Measurements from ENCODE around the gene SOCS6. TPM values are rescaled to one million over a fixed set of nuclear protein-coding genes. Genes with fewer than 3 reads are reported as not detected.
A peak's percentile ranks its signal among the peaks of the same experiment; 100 is the strongest.

The SOCS6 gene
- total and polyA plus RNA-seq, 2 experiments from 2014 or later, result 4.4 to 13.3 TPM

GRCh38 chr18:70289351-70290312 lies 787 bp downstream of the SOCS6 start:
- H3K4me3 Mint-ChIP-seq, result peak overlapping the region; percentile 90

More at GRCh38 chr18:70289351-70290312, 787 bp downstream of the SOCS6 start:
- TF ChIP-seq EZH2 (IDR thresholded peaks at IDR 0.05; ENCODE audit: low read depth, unreplicated experiment) (no peak), STAT1 (IDR thresholded peaks at IDR 0.05; ENCODE audit: unreplicated experiment) (no peak), CTCF (conservative IDR thresholded peaks at IDR 0.05; ENCODE audit: low read depth in 2 of 2) (no peak), ZNF462 (CRISPR knock-in tag; IDR thresholded peaks at IDR 0.05) (no peak), NANOG (IDR thresholded peaks at IDR 0.05; ENCODE audit: borderline replicate concordance) (no peak), ZNF114 (CRISPR knock-in tag; IDR thresholded peaks at IDR 0.05) (no peak), REST (IDR thresholded peaks at IDR 0.05; ENCODE audit: unreplicated experiment) (no peak), EZH2phosphoT487 (IDR thresholded peaks at IDR 0.05; ENCODE audit: unreplicated experiment) (no peak), ZNF331 (CRISPR knock-in tag; IDR thresholded peaks at IDR 0.05; ENCODE audit: low read depth) (no peak)
- DNase-seq (ENCODE audit: low spot score) (peak; percentile 67), ATAC-seq (peak; percentile 64)
- H3K79me2 ChIP-seq (replicated peaks; ENCODE audit: insufficient read depth), result peaks cover 50% of the 10 kb centered on the region
- H3K4me1 ChIP-seq (ENCODE audit: insufficient read depth), result peaks cover 17% of the 10 kb centered on the region
- H3K4me2 ChIP-seq, result peak overlapping the region; percentile 97
- peaks cover 4% of the 10 kb centered on the region for H3K27me3 Mint-ChIP-seq (ENCODE audit: insufficient read depth, low read depth, poor library complexity)
- peak overlapping the region; percentile 89 for H2AFZ ChIP-seq
- no peaks in the 10 kb centered on the region for H3K9me2 ChIP-seq (ENCODE audit: insufficient read depth)
- H3K27ac ChIP-seq (ENCODE audit: low read depth), result no peak overlapping the region
- H3K36me3 Mint-ChIP-seq (ENCODE audit: low read depth), result no peaks in the 10 kb centered on the region; the same call in 2 of the 3 replicates
- peak overlapping the region; percentile 92 for H3K27ac Mint-ChIP-seq
- H3K9me3 Mint-ChIP-seq, result no peaks in the 10 kb centered on the region
- no peaks in the 10 kb centered on the region for H3K36me3 ChIP-seq (ENCODE audit: insufficient read depth)
- H3F3A ChIP-seq (replicated peaks; ENCODE audit: low read depth), result no peaks in the 10 kb centered on the region
- H3K27me3 ChIP-seq (ENCODE audit: insufficient read depth), result peaks cover 9% of the 10 kb centered on the region
- peaks cover 5% of the 10 kb centered on the region for H4K20me1 ChIP-seq (replicated peaks; ENCODE audit: insufficient read depth)
- H3K4me3 ChIP-seq, result peak overlapping the region; percentile 88
- peaks cover 29% of the 10 kb centered on the region for H3K4me1 Mint-ChIP-seq

Data from GM23338 (cell line).